Measurements from ENCODE around the gene ATP10A.

ATP10A gene

GRCh38 chr15:25771338-25771706 lies 91.8 kb downstream of the ATP10A start:
- no peak for TF ChIP-seq CTCF (conservative IDR thresholded peaks at IDR 0.05)
- TF ChIP-seq ZFX (IDR thresholded peaks at IDR 0.05), result no peak
- H3K27ac ChIP-seq, result no peak overlapping the region

GRCh38 chr15:25770618-25771337 lies 92.3 kb downstream of the ATP10A start:
- TF ChIP-seq ZFX (IDR thresholded peaks at IDR 0.05), result no peak
- H3K27ac ChIP-seq, result no peak overlapping the region

GRCh38 chr15:25770031-25770430 lies 93.1 kb downstream of the ATP10A start:
- TF ChIP-seq CTCF (conservative IDR thresholded peaks at IDR 0.05) (no peak), ZFX (IDR thresholded peaks at IDR 0.05) (no peak)
- H3K27ac ChIP-seq, result no peak overlapping the region

- no peak overlapping the region for H3K27ac ChIP-seq
Observed at GRCh38 chr15:25768271-25768670, 94.9 kb downstream of the ATP10A start.

GRCh38 chr15:25767356-25768151 lies 95.6 kb downstream of the ATP10A start:
- TF ChIP-seq ZFX (IDR thresholded peaks at IDR 0.05), result no peak
- TF ChIP-seq CTCF (conservative IDR thresholded peaks at IDR 0.05), result no peak
- no peak overlapping the region for H3K27ac ChIP-seq

More at GRCh38 chr15:25768271-25768670, 94.9 kb downstream of the ATP10A start:
- TF ChIP-seq CTCF (conservative IDR thresholded peaks at IDR 0.05) (no peak), ZFX (IDR thresholded peaks at IDR 0.05) (no peak)

- no peak overlapping the region for H3K27ac ChIP-seq
- TF ChIP-seq ZFX (IDR thresholded peaks at IDR 0.05), result no peak
- no peak for TF ChIP-seq CTCF (conservative IDR thresholded peaks at IDR 0.05)
Observed at GRCh38 chr15:25766417-25766816, 96.7 kb downstream of the ATP10A start.

GRCh38 chr15:25764980-25765735 lies 98.0 kb downstream of the ATP10A start:
- TF ChIP-seq ZFX (IDR thresholded peaks at IDR 0.05), result no peak
- TF ChIP-seq CTCF (conservative IDR thresholded peaks at IDR 0.05), result no peak
- H3K27ac ChIP-seq, result no peak overlapping the region
